Mesothelial cell of epicardium (in vitro differentiated cells): ENCODE data around the gene CSPG4. TPM values are rescaled to one million over a fixed set of nuclear protein-coding genes. Genes with fewer than 3 reads are reported as not detected.
"Not testable (repeated sequence)": the region's sequence is repeated elsewhere in the genome, so short reads cannot be mapped to it uniquely, and the experiment has no call there.

Experiments
- DNase-seq, 2 experiments: peaks; one replicate each; pipeline ENCODE4 v3.0.0; 2021; ENCODE audit warnings: low spot score in 2 of 2; ENCODE audit not compliant: unreplicated experiment in 2 of 2
- H3K27ac Mint-ChIP-seq: 2 replicates; pipeline ENCODE4 v1.8.0; 2021; ENCODE audit warnings: mixed read lengths
- H3K27me3 Mint-ChIP-seq: 2 replicates; pipeline ENCODE4 v1.8.0; 2021; ENCODE audit warnings: low read depth, mixed read lengths
- H3K36me3 Mint-ChIP-seq: 2 replicates; pipeline ENCODE4 v1.8.0; 2021; ENCODE audit warnings: mixed read lengths
- H3K4me1 Mint-ChIP-seq: 2 replicates; pipeline ENCODE4 v1.8.0; 2021; ENCODE audit warnings: mixed read lengths
- H3K4me3 Mint-ChIP-seq: 2 replicates; pipeline ENCODE4 v1.8.0; 2021; ENCODE audit warnings: mild to moderate bottlenecking, moderate library complexity, mixed read lengths
- H3K9me3 Mint-ChIP-seq: 2 replicates; pipeline ENCODE4 v1.8.0; 2021; ENCODE audit warnings: mixed read lengths
- total RNA-seq: library from RNA; stranded (reverse); gene quantifications from 3 replicates; pipeline ENCODE4 v1.2.1, GENCODE V29; 2021
- TF ChIP-seq, protein P1 (sequence below): fragments of 200-600 bp; sonication (generic); IDR thresholded peaks from one replicate; pipeline ENCODE4 v1.5.0; 2021; ENCODE audit warnings: antibody characterized with exemption; ENCODE audit not compliant: unreplicated experiment

Gene CSPG4
- total RNA-seq, 1 donor from 2014 or later, result 11.4 TPM

DNA sequence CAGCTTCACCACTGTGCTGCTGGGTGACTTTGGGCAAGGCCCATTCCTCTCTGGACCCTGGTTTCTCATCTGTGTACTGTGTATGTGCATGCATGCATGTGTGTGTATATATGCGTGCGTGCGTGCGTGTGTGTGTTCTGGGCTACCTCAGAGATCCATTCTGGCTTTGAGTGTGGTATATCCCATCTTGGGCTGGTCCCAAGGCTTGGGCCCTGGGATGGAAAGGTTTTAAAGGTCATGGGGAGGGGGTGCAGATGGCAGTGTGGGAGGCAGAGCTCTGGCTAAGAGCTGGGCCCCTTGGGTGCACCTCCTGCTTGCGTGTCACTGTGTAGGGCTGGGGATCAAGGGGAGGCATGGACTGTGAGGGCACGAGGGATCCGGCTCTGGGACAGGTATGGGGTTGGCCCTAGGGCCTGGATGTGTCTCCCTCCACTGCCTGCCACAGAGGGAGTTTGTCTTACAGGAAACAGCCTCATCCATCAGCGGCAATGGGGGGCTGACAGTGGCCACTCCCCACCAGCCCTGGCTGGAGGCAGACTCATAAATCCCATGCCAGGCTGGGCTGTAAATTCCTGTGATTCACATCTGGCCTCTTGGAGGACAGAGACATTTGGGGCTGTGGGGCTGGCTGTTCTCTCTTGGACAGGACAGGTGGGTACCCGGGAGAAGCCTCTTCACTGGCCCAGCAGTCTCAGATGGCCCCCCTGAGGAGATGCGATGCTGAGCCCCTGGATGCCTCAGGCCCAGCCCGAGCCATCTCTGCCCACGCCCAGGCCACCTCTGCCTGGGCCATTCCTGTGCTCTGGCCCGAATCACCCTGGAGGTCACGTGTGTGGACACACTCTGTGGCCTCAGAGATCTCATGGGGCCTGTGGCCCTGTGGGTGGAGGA lies 21.4 kb upstream of the CSPG4 start:
- peaks cover 51% of the 10 kb centered on the region for H3K4me1 Mint-ChIP-seq
- H3K27me3 Mint-ChIP-seq, result no peaks in the 10 kb centered on the region
- no peak overlapping the region for H3K4me3 Mint-ChIP-seq
- no peaks in the 10 kb centered on the region for H3K9me3 Mint-ChIP-seq
- H3K36me3 Mint-ChIP-seq, result peaks cover 1% of the 10 kb centered on the region
- DNase-seq, result no peak
- TF ChIP-seq, protein P1, sequence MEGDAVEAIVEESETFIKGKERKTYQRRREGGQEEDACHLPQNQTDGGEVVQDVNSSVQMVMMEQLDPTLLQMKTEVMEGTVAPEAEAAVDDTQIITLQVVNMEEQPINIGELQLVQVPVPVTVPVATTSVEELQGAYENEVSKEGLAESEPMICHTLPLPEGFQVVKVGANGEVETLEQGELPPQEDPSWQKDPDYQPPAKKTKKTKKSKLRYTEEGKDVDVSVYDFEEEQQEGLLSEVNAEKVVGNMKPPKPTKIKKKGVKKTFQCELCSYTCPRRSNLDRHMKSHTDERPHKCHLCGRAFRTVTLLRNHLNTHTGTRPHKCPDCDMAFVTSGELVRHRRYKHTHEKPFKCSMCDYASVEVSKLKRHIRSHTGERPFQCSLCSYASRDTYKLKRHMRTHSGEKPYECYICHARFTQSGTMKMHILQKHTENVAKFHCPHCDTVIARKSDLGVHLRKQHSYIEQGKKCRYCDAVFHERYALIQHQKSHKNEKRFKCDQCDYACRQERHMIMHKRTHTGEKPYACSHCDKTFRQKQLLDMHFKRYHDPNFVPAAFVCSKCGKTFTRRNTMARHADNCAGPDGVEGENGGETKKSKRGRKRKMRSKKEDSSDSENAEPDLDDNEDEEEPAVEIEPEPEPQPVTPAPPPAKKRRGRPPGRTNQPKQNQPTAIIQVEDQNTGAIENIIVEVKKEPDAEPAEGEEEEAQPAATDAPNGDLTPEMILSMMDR, result no peak
- H3K27ac Mint-ChIP-seq, result peak overlapping the region; percentile 31

DNA sequence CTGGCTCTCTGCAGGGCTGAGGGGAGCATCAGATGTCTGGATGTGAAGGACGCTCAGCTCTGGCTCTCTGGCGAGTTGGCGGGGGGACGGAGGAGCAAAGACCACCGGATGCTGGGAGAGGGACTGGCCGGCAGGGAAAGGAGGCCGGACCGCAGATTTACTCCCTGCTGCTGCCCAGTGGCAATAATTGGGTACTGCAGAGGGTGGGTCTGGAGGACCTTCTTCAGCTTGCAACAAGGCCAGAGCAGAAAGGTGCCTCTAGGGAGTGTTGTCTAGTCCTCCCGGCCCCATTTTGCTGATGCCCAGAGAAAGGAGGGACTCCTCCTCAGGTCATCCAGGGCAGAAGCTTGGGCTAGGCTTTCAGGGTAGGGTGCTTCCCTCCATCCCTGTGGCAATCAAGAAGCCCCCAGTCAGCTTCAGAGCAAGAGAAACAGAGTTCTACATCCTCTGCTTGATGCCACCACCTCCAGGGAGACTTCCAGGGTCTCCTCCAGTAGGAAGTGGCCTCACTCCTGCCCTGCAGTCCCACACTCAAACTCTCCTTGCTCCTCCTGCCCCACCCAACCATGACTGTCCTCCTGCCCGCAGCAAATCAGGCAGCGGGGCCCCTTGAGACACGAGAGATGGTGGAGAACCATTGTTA lies 20.3 kb upstream of the CSPG4 start:
- H3K36me3 Mint-ChIP-seq, result peaks cover 1% of the 10 kb centered on the region

DNA sequence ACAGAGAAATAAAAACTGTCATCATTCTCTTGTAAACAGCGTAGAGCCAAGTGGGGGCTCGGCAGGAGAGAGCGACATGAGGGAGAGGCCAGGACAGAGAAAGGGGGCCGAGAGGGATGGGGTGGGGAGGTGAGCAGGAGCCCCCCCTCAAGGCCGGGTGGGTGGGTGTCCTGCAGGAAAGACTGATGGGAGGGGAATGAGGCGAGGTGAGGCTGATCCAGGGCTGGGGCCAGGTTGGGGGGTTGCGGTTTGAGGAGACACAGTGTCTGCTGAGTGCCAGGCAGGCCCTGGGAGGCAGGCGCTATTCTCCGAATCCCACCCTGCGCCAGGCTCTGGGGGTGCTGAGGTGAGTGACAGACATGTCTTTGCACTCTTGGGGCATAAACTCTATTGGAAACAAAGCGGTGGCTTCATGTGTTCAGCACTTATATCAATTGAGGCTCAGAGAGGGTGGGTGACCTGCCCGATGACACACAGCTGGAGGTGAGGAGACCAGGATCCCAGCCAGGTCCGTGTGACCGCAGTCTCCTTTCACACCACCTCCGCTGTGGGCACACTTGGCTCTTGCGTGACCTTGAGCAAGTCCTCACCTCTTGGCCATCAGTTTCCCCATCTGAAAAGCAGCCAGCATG lies 19.6 kb upstream of the CSPG4 start:
- Mint-ChIP-seq H3K27me3 (no peaks in the 10 kb centered on the region), H3K36me3 (peaks cover 1% of the 10 kb centered on the region), H3K4me1 (peaks cover 51% of the 10 kb centered on the region), H3K27ac (peak overlapping the region; percentile 93), H3K4me3 (peak overlapping the region; percentile 20), H3K9me3 (no peaks in the 10 kb centered on the region)
- DNase-seq, result no peak
- TF ChIP-seq, protein P1, result no peak

More for the DNA sequence above, 20.3 kb upstream of the CSPG4 start:
- H3K4me1 Mint-ChIP-seq, result peaks cover 51% of the 10 kb centered on the region
- DNase-seq, result peak in 1 of 2 experiments; percentile 85
- H3K4me3 Mint-ChIP-seq, result peak overlapping the region; percentile 7
- no peaks in the 10 kb centered on the region for H3K9me3 Mint-ChIP-seq
- peak overlapping the region; percentile 93 for H3K27ac Mint-ChIP-seq
- TF ChIP-seq, protein P1, result peak; percentile 79
- H3K27me3 Mint-ChIP-seq, result no peaks in the 10 kb centered on the region

DNA sequence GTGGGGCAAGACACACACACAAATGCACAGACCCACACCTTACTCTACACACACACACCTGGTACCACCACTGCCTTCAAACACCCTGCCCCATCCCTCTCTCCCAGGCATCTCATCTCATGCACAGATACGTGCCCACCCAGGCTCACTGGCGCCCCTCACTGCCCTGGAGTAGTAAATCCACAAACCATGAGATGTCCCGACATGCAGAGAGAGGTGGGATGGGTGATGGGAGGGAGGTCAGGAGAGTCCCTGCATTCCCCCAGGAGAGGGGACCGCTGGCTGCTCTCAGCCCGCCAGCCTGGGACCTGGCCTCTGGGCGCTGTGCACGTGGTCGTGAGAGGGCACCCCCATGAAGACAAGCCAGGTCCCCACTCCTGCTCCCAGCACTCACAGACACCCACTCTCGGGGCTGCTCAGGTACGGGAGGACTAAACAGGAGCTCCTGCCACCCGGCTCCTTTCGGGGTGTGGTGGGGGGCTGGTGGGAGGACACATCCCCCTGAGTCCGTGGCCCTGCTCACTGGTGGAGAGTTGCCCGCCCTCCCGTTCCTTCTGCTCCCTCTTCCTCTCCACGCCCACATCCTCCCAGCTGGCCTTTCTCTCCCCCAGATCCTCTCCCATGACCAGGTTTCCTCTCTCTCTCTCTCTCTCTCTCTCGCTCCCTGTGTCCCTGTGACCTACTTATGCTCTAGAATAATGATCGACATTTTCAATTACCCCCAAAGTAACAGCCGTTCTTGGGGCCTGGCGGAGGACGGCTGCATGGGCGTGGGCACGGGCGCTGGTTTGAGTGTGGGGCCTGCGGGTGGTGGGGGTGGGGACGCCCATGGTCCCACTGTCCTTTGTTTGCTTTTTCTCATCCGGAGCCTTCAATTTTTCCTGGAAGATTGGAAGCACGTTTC lies 18.9 kb upstream of the CSPG4 start:
- H3K36me3 Mint-ChIP-seq, result peaks cover 1% of the 10 kb centered on the region
- TF ChIP-seq, protein P1, result no peak
- H3K4me1 Mint-ChIP-seq, result peaks cover 52% of the 10 kb centered on the region
- H3K9me3 Mint-ChIP-seq, result no peaks in the 10 kb centered on the region
- no peaks in the 10 kb centered on the region for H3K27me3 Mint-ChIP-seq
- H3K4me3 Mint-ChIP-seq, result peak overlapping the region; percentile 20
- H3K27ac Mint-ChIP-seq, result peak overlapping the region; percentile 93
- no peak for DNase-seq

DNA sequence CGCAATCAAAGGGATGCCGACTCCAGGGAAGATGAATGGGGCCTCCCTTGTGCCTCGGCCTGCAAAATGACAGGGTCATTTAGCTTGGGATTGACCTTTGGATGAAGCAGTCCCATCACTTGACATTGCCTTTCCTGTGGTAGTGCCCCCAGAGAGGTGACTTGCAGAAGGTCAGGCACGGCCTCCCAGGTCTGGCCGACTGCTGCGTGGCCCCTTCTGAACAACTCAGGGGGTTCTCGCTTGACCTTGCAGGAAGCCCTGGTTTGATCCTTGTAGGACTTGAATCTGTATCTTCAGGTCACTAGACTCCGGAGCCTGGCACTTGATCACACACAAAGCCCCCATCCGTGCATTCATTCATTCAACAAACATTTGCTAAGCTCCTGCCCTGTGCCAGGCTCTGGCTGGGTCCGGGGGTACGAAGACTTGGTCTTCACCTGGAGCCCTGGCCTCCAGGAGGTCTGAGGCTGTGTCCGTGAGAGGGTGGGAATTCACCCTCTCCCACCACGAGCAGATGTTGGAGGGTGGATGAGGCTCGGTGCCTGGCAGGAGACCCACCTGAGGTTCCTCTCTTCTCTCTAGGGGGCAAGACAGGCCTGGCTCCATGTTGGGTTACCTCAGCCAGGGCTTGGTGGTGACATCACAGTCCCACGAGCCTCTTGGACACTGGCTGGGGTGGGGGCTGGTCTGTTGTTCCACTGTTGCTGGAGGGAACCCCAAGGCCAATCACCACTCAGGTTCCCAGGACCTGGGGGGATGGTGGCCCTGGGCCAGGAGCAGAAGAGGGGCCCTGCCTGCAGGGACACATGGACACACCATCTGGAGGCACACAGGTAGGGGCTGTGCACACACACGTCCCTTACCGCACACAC lies 18.0 kb upstream of the CSPG4 start:
- peaks cover 50% of the 10 kb centered on the region for H3K4me1 Mint-ChIP-seq
- not testable (repeated sequence) for DNase-seq, H3K36me3 Mint-ChIP-seq, H3K4me3 Mint-ChIP-seq, H3K27ac Mint-ChIP-seq, H3K9me3 Mint-ChIP-seq, H3K27me3 Mint-ChIP-seq
